NCI-H345 treated with DMSO at 0.1 percent for 48 hours (cell line): Measurements from ENCODE around the gene ZDHHC24.

Experiments used
- DNase-seq: peaks from one replicate; lab custom pipeline; 2025; ENCODE audit not compliant: unreplicated experiment; lab: John Stamatoyannopoulos, UW

ZDHHC24 gene

DNA sequence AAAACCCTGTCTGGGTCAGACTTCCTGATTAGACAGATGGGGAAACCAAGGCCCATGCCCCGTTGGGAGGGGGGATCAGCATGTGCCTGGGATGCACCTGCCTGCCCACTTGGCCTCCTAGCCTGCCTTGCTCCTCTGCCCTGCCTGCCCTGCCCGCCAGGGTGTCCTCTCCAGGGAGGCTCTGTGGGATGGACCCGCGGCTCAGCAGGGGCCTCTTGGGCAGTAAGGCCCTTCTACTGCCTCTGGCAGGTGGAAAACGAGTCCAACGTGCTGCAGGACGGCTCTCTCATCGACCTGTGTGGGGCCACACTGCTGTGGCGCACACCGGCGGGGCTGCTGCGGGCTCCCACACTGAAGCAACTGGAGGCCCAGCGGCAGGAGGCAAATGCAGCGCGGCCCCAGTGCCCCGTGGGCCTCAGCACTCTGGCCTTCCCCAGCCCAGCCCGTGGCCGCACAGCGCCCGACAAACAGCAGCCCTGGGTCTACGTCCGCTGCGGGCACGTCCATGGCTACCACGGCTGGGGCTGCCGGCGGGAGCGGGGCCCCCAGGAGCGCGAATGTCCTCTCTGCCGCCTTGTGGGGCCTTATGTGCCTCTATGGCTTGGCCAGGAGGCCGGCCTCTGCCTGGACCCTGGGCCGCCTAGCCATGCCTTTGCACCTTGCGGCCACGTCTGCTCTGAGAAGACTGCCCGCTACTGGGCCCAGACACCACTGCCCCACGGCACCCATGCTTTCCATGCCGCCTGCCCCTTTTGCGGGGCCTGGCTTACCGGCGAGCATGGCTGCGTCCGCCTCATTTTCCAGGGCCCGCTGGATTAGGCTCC lies 70.3 kb downstream of the ZDHHC24 start:
- no peak for DNase-seq

DNA sequence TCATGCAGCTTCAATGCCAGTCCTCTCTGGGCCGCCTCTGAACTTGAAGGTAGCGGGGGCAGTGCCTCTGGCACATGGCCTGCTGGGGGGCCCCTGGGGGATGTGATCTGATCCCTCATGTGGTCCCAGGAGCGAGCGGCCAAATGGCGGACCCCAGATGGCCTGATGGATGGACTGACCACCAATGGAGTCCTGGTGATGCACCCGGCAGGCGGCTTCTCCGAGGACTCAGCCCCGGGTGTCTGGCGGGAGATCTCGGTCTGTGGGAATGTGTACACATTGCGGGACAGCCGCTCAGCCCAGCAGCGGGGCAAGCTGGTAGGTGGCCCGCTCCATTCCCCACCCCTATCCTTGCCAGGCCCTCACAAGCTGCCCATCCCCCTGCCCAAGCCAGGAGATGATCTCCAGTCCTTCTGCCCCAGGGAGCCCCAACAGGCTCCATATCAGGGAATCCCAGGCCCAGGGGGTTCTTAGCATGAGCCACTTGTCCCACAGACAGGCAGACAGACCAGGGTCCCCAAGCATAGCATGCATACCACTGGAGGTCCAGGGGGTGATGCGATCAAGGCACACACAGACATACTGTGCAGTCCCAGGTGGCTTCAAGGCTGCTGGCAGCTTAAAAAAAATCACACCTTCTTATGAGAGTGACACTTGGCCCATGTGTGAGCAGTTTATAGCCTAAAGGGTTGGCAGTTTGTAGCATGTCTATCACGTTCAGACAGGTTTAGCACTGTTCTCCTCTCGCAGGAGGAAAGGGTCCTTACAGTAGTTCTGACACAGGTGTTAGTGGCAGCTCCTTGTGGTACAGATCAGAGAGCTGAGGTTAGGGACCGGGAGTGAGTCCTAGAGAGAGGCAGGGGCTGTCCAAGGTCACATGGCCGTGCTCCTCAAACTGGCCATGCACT lies 72.0 kb downstream of the ZDHHC24 start:
- no peak for DNase-seq

DNA sequence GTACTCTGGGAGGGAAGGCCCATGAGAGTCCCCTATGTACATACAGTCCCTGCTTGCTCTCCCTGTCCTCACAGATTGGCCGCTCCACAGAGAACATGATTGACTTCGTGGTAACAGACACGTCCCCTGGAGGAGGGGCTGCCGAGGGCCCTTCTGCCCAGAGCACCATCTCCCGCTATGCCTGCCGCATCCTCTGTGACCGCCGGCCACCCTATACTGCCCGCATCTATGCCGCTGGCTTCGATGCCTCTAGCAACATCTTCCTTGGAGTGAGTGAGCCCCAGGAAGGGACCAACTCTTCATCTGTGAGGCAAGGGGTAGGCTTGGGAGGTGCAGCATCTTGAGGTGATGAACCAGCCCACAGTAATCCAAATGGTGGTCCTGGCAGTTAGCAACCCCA lies 72.7 kb downstream of the ZDHHC24 start:
- no peak for DNase-seq

DNA sequence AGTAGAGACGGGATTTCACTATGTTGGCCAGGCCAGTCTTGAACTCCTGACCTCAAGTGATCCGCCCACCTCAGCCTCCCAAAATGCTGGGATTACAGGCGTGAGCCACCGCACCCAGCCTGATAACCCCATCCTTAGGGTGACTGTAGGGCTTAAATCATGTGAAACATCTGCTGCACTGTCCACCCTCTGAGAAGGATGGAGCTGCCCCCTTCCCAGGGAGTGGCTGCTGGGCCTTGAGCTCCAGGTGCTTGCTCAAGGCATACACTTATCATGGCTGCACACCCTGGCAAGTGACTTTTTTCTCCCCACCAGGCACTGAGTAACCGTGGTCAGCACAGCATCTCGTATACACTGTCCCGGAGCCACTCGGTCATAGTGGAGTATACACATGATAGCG lies 73.8 kb downstream of the ZDHHC24 start:
- no peak for DNase-seq

DNA sequence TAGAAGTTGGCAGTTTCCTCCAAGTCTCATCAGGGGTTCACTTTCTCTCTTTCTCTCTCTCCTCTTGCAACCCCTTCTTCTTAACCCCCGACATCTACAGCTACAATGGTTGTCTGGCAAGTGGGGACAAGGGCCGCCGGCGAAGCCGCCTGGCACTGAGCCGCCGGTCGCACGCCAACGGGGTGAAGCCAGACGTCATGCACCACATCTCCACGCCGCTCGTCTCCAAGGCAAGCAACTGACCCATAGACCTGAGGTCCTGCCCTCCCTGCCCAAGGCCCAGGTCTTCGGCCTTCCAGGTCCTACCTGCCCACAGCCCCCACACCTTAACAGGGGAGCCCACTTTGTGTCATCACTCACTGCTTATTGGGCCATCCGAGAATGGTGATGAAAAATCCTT lies 74.7 kb downstream of the ZDHHC24 start:
- DNase-seq = no peak
